ENCODE results near the gene HPCAL4.

Gene HPCAL4

GRCh38 chr1:39646232-39647081 lies 44.8 kb downstream of the HPCAL4 start:
- H3K27me3 ChIP-seq (ENCODE audit: control insufficient read depth, insufficient read depth, low read length) = peaks cover 20% of the 10 kb centered on the region
- no peaks in the 10 kb centered on the region for H3K36me3 ChIP-seq (ENCODE audit: control insufficient read depth, low read depth, low read length)
- H3K27ac ChIP-seq (ENCODE audit: low read length) = no peak overlapping the region
- no peaks in the 10 kb centered on the region for H3K4me1 ChIP-seq (ENCODE audit: control insufficient read depth, low read depth, low read length)
- no peak overlapping the region for H3K4me3 ChIP-seq (ENCODE audit: low read length)
- no peaks in the 10 kb centered on the region for H3K9me3 ChIP-seq (ENCODE audit: control insufficient read depth, low read depth, low read length)
- no peak overlapping the region for H3K9ac ChIP-seq (ENCODE audit: low read length)

GRCh38 chr1:39645411-39646043 lies 45.7 kb downstream of the HPCAL4 start:
- peaks cover 29% of the 10 kb centered on the region for H3K27me3 ChIP-seq (ENCODE audit: control insufficient read depth, insufficient read depth, low read length)
- no peak overlapping the region for H3K4me3 ChIP-seq (ENCODE audit: low read length)
- H3K4me1 ChIP-seq (ENCODE audit: control insufficient read depth, low read depth, low read length) = no peaks in the 10 kb centered on the region
- no peaks in the 10 kb centered on the region for H3K9me3 ChIP-seq (ENCODE audit: control insufficient read depth, low read depth, low read length)
- H3K36me3 ChIP-seq (ENCODE audit: control insufficient read depth, low read depth, low read length) = no peaks in the 10 kb centered on the region
- H3K9ac ChIP-seq (ENCODE audit: low read length) = no peak overlapping the region
- no peak overlapping the region for H3K27ac ChIP-seq (ENCODE audit: low read length)

- Histone ChIP-seq H3K27ac (ENCODE audit: low read length) (no peak overlapping the region), H3K9ac (ENCODE audit: low read length) (no peak overlapping the region), H3K4me1 (ENCODE audit: control insufficient read depth, low read depth, low read length) (no peaks in the 10 kb centered on the region), H3K9me3 (ENCODE audit: control insufficient read depth, low read depth, low read length) (no peaks in the 10 kb centered on the region), H3K36me3 (ENCODE audit: control insufficient read depth, low read depth, low read length) (no peaks in the 10 kb centered on the region), H3K27me3 (ENCODE audit: control insufficient read depth, insufficient read depth, low read length) (peaks cover 43% of the 10 kb centered on the region), H3K4me3 (ENCODE audit: low read length) (no peak overlapping the region)
These were observed 47.5 kb downstream of the HPCAL4 start for GRCh38 chr1:39643705-39644104.

- peaks cover 52% of the 10 kb centered on the region for H3K27me3 ChIP-seq (ENCODE audit: control insufficient read depth, insufficient read depth, low read length)
- H3K27ac ChIP-seq (ENCODE audit: low read length) = no peak overlapping the region
- H3K4me3 ChIP-seq (ENCODE audit: low read length) = no peak overlapping the region
- H3K36me3 ChIP-seq (ENCODE audit: control insufficient read depth, low read depth, low read length) = no peaks in the 10 kb centered on the region
- no peaks in the 10 kb centered on the region for H3K9me3 ChIP-seq (ENCODE audit: control insufficient read depth, low read depth, low read length)
- H3K4me1 ChIP-seq (ENCODE audit: control insufficient read depth, low read depth, low read length) = no peaks in the 10 kb centered on the region
- H3K9ac ChIP-seq (ENCODE audit: low read length) = no peak overlapping the region
These were observed 48.4 kb downstream of the HPCAL4 start for GRCh38 chr1:39642796-39643195.

- Histone ChIP-seq H3K27me3 (ENCODE audit: control insufficient read depth, insufficient read depth, low read length) (peaks cover 66% of the 10 kb centered on the region), H3K9me3 (ENCODE audit: control insufficient read depth, low read depth, low read length) (no peaks in the 10 kb centered on the region), H3K4me1 (ENCODE audit: control insufficient read depth, low read depth, low read length) (no peaks in the 10 kb centered on the region), H3K36me3 (ENCODE audit: control insufficient read depth, low read depth, low read length) (no peaks in the 10 kb centered on the region), H3K9ac (ENCODE audit: low read length) (no peak overlapping the region), H3K4me3 (ENCODE audit: low read length) (no peak overlapping the region), H3K27ac (ENCODE audit: low read length) (no peak overlapping the region)
These were observed 50.4 kb downstream of the HPCAL4 start for GRCh38 chr1:39640861-39641260.

GRCh38 chr1:39639305-39640130 lies 51.7 kb downstream of the HPCAL4 start, which contains the start of gene HEYL:
HEYL (minus strand) TSS chr1:39639643; CDS start chr1:39639625, 18 bp downstream.
- no peaks in the 10 kb centered on the region for H3K9me3 ChIP-seq (ENCODE audit: control insufficient read depth, low read depth, low read length)
- peak within 1 kb of the TSS; percentile 55 for H3K4me3 ChIP-seq (ENCODE audit: low read length)
- no peaks in the 10 kb centered on the region for H3K36me3 ChIP-seq (ENCODE audit: control insufficient read depth, low read depth, low read length)
- no peak within 1 kb of the TSS for H3K27ac ChIP-seq (ENCODE audit: low read length)
- peaks cover 79% of the 10 kb centered on the region for H3K27me3 ChIP-seq (ENCODE audit: control insufficient read depth, insufficient read depth, low read length)
- no peaks in the 10 kb centered on the region for H3K4me1 ChIP-seq (ENCODE audit: control insufficient read depth, low read depth, low read length)
- no peak within 1 kb of the TSS for H3K9ac ChIP-seq (ENCODE audit: low read length)

- H3K27ac ChIP-seq (ENCODE audit: low read length) = no peak overlapping the region
- no peaks in the 10 kb centered on the region for H3K36me3 ChIP-seq (ENCODE audit: control insufficient read depth, low read depth, low read length)
- H3K4me3 ChIP-seq (ENCODE audit: low read length) = peak overlapping the region; percentile 55
- H3K9ac ChIP-seq (ENCODE audit: low read length) = no peak overlapping the region
- peaks cover 81% of the 10 kb centered on the region for H3K27me3 ChIP-seq (ENCODE audit: control insufficient read depth, insufficient read depth, low read length)
- no peaks in the 10 kb centered on the region for H3K4me1 ChIP-seq (ENCODE audit: control insufficient read depth, low read depth, low read length)
- no peaks in the 10 kb centered on the region for H3K9me3 ChIP-seq (ENCODE audit: control insufficient read depth, low read depth, low read length)
These were observed 52.3 kb downstream of the HPCAL4 start for GRCh38 chr1:39638965-39639304.

GRCh38 chr1:39637361-39637760 lies 53.9 kb downstream of the HPCAL4 start:
- Histone ChIP-seq H3K4me1 (ENCODE audit: control insufficient read depth, low read depth, low read length) (peaks cover 7% of the 10 kb centered on the region), H3K9ac (ENCODE audit: low read length) (no peak overlapping the region), H3K27ac (ENCODE audit: low read length) (no peak overlapping the region), H3K9me3 (ENCODE audit: control insufficient read depth, low read depth, low read length) (no peaks in the 10 kb centered on the region), H3K36me3 (ENCODE audit: control insufficient read depth, low read depth, low read length) (no peaks in the 10 kb centered on the region), H3K27me3 (ENCODE audit: control insufficient read depth, insufficient read depth, low read length) (peaks cover 79% of the 10 kb centered on the region), H3K4me3 (ENCODE audit: low read length) (no peak overlapping the region)

- Histone ChIP-seq H3K27me3 (ENCODE audit: control insufficient read depth, insufficient read depth, low read length) (peaks cover 88% of the 10 kb centered on the region), H3K9ac (ENCODE audit: low read length) (no peak overlapping the region), H3K27ac (ENCODE audit: low read length) (no peak overlapping the region), H3K36me3 (ENCODE audit: control insufficient read depth, low read depth, low read length) (no peaks in the 10 kb centered on the region), H3K9me3 (ENCODE audit: control insufficient read depth, low read depth, low read length) (no peaks in the 10 kb centered on the region), H3K4me3 (ENCODE audit: low read length) (no peak overlapping the region), H3K4me1 (ENCODE audit: control insufficient read depth, low read depth, low read length) (peaks cover 7% of the 10 kb centered on the region)
These were observed 55.4 kb downstream of the HPCAL4 start for GRCh38 chr1:39635871-39636210.

GRCh38 chr1:39635205-39635870 lies 55.9 kb downstream of the HPCAL4 start:
- Histone ChIP-seq H3K27ac (ENCODE audit: low read length) (no peak overlapping the region), H3K36me3 (ENCODE audit: control insufficient read depth, low read depth, low read length) (no peaks in the 10 kb centered on the region), H3K27me3 (ENCODE audit: control insufficient read depth, insufficient read depth, low read length) (peaks cover 88% of the 10 kb centered on the region), H3K9ac (ENCODE audit: low read length) (no peak overlapping the region), H3K4me3 (ENCODE audit: low read length) (no peak overlapping the region), H3K9me3 (ENCODE audit: control insufficient read depth, low read depth, low read length) (no peaks in the 10 kb centered on the region), H3K4me1 (ENCODE audit: control insufficient read depth, low read depth, low read length) (peaks cover 7% of the 10 kb centered on the region)

- Histone ChIP-seq H3K36me3 (ENCODE audit: control insufficient read depth, low read depth, low read length) (no peaks in the 10 kb centered on the region), H3K4me1 (ENCODE audit: control insufficient read depth, low read depth, low read length) (peaks cover 7% of the 10 kb centered on the region), H3K4me3 (ENCODE audit: low read length) (peak overlapping the region; percentile 40), H3K27ac (ENCODE audit: low read length) (no peak overlapping the region), H3K27me3 (ENCODE audit: control insufficient read depth, insufficient read depth, low read length) (peaks cover 79% of the 10 kb centered on the region), H3K9me3 (ENCODE audit: control insufficient read depth, low read depth, low read length) (no peaks in the 10 kb centered on the region), H3K9ac (ENCODE audit: low read length) (no peak overlapping the region)
These were observed 57.8 kb downstream of the HPCAL4 start for GRCh38 chr1:39633422-39633821.
